ENCODE measurements around the gene SYNGR3.
A peak's percentile ranks its signal among the peaks of the same experiment; 100 is the strongest.

Gene SYNGR3

DNA sequence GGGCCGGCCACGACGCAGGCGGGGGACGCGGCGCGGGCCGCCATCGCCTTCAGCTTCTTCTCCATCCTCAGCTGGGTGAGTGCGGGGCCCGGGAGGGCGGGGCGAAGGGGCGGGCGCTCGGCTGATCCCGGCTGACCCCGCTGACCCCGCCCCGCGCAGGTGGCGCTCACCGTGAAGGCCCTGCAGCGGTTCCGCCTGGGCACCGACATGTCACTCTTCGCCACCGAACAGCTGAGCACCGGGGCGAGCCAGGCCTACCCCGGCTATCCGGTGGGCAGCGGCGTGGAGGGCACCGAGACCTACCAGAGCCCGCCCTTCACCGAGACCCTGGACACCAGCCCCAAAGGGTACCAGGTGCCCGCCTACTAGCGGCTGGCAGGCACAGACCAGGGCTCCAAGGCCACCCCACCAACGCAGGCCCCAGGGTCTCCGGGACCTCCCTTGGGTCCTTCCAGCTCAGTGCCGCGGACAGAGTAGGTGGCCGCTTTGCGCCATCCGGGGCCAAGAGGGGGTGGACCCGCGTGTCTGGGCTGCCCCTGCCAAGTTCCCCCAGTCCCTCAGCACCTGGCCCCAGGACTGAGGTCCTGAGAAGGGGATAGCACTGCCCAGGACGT is 3.0 kb downstream of the SYNGR3 start:
- DNase-seq (ENCODE audit: low spot score) = peak; percentile 85

DNA sequence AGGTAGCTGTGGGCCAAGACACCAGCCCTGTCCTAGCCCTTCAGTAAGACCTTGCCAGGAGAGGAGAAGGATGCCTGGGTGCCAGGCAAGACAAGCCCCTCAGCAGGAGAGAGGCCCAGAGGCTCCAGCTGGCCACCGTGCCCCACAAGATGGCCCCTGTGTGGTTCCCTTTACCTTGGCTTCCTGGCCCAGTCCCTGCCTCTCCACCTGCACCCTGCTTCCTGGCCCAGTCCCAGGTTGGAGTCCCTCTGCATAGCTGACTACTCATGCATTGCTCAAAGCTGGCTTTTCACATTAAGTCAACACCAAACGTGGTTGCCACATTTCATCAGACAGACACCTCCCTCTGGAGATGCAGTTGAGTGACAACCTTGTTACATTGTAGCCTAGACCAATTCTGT is 4.0 kb downstream of the SYNGR3 start:
- DNase-seq (ENCODE audit: low spot score) = no peak

- no peak for DNase-seq (ENCODE audit: low spot score)
Observed at GRCh38 chr16:1997494-1998359, 8.0 kb downstream of the SYNGR3 start.

- DNase-seq (ENCODE audit: low spot score) = no peak
Observed at GRCh38 chr16:1998360-1998835, 8.6 kb downstream of the SYNGR3 start.

GRCh38 chr16:1998852-1999801 is 9.4 kb downstream of the SYNGR3 start:
- no peak for DNase-seq (ENCODE audit: low spot score)

GRCh38 chr16:1999866-2000514 is 10.2 kb downstream of the SYNGR3 start:
- DNase-seq (ENCODE audit: low spot score) = no peak

GRCh38 chr16:2001035-2001434 is 11.3 kb downstream of the SYNGR3 start:
- DNase-seq (ENCODE audit: low spot score) = no peak

DNA sequence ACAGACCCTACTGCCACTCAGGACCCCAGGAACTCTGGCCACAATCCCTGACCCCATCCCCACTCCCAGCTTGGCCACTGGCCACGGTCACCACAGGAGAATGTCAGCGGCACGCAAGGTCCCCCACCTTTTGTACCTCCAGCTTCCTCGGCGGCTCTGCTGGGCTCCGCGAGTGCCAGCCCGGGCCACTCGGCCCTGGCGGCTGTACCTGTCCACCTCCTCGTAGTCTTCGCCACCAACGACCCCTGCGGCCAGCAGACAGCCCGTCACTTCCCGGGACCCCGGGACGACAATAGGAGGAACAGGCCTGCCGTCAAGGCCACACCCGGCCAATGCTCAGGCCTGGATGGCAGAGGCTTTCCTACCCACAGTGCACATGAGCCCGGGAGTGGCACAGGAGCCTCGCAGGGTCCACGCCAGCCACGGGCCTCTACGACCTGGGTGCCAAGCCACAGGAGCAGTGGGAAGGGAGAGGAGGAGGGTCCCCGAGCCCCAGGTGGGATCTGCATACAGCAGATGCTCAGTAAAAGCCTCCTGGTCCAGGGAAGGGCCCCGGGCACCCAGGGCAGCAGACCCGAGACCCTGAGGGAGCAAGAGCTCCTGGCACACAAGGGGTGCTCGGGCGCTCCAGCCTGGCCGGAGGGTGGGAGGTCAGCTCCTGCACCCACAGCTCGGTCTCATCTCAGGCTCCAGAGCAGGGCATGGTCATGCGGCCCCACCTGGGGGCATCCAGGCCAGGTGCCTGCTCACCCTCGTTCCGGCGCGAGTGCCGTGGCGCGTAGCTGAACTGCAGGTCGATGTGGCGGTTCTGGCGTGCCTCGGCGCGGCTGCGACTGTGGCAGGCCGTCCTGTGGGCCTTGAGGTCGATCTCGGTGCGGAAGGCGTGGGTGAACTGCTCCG is 11.9 kb downstream of the SYNGR3 start:
- no peak for DNase-seq (ENCODE audit: low spot score)

DNA sequence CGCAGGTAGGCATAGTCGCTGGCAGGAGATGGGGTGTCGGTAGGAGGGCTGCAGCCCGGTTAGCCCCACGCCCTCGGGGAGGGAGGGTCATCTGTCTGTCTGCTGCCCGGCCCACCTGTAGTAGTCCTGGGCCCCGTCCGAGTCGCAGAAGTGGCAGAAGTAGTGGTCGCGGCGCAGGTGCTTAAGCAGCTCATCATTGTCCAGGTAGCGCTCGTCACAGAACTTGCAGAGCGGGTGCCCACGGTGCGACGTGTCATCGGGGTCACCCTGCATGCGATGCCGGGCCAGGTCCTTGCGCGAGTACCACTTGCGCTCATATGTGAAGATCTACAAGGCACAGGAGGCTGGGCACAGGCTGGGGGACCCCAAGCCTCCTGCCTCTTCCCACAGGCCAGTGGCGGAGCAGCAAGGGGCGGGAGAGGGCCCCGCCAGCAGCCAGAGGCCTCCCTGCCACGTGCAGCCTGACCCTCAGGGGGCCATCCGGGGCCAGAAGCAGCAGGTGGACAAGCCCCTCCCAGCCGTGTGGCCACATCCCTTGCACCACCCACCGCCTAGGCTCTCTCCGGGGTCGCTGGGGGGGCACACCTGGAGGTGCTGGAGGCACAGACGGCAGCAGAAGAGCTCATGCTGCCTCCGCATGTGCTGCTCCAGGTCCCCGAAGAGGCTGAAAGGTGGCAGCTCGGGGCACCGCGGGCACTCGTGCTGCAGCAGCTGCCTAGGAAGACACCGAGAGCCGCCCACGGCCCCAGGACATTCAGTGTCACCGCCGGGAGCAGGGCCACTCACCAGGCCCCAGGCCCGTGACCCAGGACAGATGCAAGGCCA is 12.8 kb downstream of the SYNGR3 start:
- no peak for DNase-seq (ENCODE audit: low spot score)

GRCh38 chr16:2003231-2003826 is 13.6 kb downstream of the SYNGR3 start:
- DNase-seq (ENCODE audit: low spot score) = no peak

DNA sequence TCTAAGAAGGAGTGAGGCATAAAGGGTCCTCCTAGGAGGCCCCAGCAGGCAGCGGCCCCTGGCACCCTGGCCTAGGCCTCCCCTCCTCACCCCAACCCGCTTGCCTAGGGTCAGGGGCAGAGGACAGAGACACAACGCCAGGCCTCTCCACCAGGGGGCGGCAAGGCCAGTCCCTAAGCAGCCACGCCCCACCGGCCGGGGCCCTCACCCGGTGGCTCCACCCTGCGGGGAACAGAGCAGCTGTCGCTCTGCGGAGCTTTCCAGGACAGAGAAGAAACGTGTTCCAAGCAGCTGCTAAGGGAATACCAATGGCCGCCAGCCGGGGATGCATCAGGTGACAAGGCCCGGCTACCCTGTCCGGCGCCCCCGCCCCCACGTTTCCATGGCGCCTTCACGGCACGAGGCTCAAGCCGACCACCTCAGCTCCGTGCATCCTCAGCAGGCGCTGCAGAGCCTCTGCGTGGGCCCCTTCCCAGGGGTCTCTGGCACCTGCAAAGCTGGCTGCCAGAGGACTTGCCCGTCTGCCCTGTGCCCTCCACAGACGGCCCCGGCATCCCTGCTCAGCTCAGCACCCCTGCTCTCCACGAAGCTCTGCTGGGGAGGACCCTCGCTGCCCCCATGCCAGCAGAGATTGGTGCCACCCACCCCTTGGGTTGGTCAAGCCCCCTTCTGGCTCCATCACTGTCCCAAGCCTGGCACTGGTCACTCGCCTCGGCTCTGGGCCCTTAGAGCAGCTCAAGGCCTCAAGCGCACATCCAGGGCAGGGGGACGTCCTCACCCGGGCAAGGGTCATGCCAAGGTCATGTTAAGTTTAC is 14.3 kb downstream of the SYNGR3 start:
- peak; percentile 99 for DNase-seq (ENCODE audit: low spot score)

DNA sequence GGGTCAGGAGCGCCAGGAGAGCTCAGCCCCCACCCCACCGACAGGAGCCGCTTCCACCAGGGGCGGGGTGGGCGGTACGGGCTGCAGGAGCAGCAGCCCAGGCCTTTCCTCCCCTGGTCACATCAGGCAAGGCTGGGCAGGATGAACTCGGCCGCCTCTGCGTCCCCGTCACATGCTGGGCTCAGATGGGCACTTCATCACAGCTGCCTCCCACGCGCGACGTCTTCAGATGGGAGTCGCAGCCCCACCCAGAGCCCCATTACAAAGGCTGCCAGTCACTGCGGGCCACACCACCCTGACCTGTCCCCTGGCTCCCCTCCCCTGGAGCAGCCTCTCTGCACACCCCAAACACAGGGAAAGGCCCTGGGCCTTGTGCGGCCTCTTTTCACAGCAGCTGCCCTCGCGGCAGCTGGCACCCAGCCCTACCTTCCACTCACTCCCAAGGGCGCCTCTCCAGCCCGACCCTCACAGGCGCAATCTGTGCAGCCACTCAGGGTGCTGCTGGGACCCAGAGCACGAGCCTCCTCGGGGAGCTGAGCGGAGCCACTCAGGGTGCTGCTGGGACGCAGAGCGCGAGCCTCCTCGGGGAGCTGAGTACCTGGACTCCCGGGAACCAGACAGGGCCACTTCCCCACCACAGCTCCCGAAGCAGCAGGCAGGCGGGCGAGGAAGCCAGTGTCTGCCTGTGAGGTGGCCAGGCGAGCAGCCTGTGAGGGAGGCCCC is 15.2 kb downstream of the SYNGR3 start:
- no peak for DNase-seq (ENCODE audit: low spot score)

- DNase-seq (ENCODE audit: low spot score) = no peak
Observed at GRCh38 chr16:2005646-2006045, 15.9 kb downstream of the SYNGR3 start.

DNA sequence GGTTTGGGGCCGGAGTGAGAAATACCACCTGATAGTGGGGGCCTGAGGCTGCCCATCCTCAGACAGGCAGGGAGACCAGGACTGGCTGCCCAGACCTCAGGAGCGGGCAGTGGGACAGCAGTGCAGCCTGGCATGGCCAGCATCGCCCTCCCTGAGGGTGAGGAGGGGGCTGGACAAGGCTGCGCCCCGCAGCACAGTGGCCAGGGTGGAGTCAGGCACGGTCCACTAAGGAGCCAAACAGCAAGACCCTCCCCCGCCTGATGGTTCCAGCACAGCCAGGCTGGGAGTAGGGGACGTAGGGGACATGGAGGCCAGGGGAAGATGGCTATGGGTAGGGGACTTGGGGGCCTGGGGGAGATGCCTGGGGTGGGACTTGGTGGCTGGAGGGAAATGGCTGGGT is 16.5 kb downstream of the SYNGR3 start:
- DNase-seq (ENCODE audit: low spot score) = no peak

GRCh38 chr16:2007081-2007836 is 17.5 kb downstream of the SYNGR3 start:
- DNase-seq (ENCODE audit: low spot score) = no peak

- DNase-seq (ENCODE audit: low spot score) = no peak
Observed at GRCh38 chr16:2008009-2008526, 18.3 kb downstream of the SYNGR3 start.

DNA sequence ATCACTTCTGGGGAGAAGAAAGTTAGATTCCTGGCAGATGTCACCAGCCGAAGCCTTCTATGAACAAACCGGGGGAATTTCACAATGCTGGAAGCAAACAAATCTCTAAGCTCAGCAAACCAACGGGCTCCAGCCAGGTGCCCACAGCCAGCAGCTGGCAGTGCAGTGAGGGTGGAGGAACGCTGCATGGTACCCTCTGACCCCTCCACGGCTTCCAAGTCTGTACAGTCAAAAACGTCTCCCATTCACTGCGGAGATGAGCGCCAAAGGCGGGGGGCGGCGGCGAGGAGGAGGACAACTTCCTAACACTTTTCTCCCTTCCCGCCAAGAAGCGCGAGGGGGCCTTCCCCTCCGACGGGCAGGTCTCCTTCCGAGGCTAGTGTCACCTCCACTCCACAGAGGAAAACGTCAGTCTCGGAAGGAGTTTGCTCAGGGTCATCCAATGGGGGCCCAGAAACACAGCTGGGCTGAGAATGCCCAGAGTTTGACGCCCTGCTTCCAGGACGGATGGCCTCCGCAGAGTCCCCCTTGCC is 18.9 kb downstream of the SYNGR3 start:
- DNase-seq (ENCODE audit: low spot score) = no peak

All from iPS-NIHi11 (cell line).